Activated CD4-positive, alpha-beta T cell treated with anti-CD3 and anti-CD28 coated beads, Interleukin-2, Interleukin-6, amounts not matched to agents 100 ng/mL and 50 ng/mL, durations not matched to agents 16 hours and 8 hours (primary cell): ENCODE data around the gene LARP4B.
A peak's percentile ranks its signal among the peaks of the same experiment; 100 is the strongest.
"Not testable (repeated sequence)": the region's sequence is repeated elsewhere in the genome, so short reads cannot be mapped to it uniquely, and the experiment has no call there.

Experiments used
- DNase-seq: peaks from one replicate; pipeline ENCODE4 v3.0.0-alpha.2; 2020

Gene LARP4B

GRCh38 chr10:955820-956217, 24.3 kb upstream of the LARP4B start:
- DNase-seq, result no peak

DNA sequence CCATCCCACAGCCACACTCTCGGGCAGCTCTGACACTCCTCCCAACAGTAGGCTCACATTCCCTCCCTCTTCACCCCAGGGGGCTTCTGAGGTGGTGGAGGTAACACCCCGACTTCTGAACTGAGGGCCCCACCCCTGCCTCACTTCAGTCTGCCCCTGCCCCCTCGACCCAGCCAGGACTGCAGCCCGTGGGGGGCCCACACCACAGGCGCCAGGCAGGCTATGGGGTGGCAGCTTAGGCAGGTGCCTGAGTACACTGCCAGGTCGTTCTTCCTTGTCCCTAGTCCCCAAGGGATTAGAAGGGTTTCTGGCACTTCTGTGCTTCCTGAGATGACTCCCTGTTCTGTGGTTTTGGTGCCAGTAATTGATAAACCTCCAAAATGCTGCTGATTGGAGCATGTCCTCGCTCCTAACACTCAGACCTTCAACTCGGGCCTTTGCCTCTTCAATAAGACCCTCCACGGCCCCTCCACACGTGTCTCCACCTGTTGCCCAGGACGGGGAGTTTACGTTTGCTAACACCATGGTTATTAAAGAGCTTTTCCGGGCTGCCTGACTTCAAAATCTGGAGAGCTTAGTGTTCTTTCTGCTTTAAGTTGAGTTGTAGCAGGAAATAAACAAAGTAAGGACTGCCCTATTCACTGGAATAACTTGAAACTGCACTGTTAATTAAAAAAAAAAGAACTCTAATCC, 23.8 kb upstream of the LARP4B start:
- DNase-seq, result no peak

GRCh38 chr10:954396-954795, 22.9 kb upstream of the LARP4B start:
- no peak for DNase-seq

- no peak for DNase-seq
Measured at GRCh38 chr10:953836-954235, 22.3 kb upstream of the LARP4B start.

DNA sequence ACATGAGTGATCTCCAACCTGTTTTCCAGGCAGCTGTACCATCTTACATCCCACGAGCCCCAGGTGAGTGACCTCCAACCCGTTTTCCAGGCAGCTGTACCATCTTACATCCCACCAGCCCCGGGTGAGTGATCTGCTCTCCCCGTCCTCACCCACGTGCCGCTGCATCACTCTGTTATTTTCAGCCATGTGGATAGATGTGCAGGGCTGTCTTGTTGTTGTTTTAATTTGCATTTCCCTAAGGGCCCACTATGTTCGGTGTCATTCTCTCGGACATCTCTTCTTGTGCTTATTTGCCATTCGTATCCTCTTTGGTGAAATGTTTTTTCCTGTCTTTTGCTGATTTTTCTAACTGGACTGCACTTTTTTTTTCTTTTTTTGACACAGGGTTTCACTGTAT, 17.9 kb upstream of the LARP4B start:
- DNase-seq, result no peak

GRCh38 chr10:948347-948746, 16.8 kb upstream of the LARP4B start:
- DNase-seq, result no peak

DNA sequence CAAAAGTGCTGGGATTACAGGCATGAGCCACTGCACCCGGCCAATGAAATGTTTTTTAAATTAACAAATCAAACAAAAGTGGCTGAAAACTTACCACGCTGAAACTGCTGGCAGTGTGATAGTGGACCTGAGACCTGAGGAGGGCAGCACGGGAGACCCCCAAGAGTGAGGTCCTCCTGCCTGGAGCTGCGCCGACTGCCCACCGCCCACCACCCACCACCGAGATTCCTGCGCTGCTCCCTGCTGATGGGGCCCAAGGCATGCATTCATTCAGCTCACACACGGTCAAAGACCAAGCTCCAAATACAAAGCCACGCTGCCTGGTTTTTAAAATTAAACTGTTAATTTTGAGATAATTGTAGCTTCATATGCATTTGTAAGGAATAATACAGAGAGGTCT, 16.4 kb upstream of the LARP4B start:
- no peak for DNase-seq

GRCh38 chr10:947051-947450, 15.5 kb upstream of the LARP4B start:
- DNase-seq, result no peak

DNA sequence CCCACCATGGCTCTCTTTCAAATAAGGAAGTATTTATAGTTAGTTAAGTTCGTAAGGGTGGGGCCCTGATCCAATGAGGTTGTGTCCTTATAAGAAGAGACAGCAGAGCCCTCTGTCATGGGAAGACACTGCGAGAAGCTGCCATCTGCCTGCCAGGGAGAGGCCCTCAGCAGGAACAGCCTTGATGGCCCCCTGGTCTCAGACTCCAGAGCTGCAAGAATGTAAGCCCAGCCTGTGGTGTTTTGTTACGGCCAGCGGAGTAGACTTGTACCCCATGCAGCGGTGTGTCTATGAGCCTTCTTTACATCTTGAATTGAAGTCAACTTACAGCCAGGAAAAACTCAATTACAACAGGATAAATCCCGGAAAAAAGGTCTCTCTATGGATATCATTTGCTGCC, 14.3 kb upstream of the LARP4B start:
- DNase-seq, result no peak

GRCh38 chr10:944034-944831, 12.7 kb upstream of the LARP4B start:
- peak; percentile 30 for DNase-seq

- no peak for DNase-seq
Measured at GRCh38 chr10:943334-944033, 12.0 kb upstream of the LARP4B start.

DNA sequence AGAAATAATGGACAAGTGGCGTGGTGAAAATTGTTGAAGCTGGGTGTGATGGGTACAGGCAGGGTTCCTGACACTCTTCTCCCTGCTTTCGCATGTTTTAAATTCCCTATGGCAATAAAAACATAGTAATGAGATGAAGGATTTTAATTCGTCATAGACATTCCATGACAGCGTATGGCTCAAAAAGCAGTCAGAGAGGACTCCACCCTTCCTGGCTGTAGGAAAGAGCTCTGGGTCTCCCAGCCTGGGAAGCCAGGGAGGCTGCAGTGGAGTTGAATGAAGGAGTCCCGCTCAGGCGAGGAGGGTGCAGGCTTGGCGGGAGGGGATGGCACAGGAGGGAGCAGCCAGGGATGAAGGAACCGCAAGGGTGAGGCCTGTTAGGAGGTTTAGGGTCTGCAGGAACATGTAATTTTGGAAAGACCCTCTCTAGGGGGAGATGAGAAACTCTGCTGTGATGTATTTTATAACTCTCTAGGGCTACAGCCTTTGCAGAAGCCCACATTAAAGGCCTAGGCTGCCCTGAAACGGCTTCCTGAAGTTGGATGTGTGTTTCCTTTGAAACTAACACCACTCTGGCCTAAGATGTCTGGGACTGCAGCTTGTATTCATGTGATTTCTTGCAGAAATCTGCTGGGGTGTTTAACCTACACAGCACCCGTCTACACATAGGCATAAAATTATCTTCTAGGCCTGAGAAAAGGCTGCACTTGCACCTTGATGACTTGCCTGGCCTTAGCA, 7.6 kb upstream of the LARP4B start:
- DNase-seq, result no peak

- DNase-seq, result no peak
Measured at GRCh38 chr10:934746-935406, 3.4 kb upstream of the LARP4B start.

DNA sequence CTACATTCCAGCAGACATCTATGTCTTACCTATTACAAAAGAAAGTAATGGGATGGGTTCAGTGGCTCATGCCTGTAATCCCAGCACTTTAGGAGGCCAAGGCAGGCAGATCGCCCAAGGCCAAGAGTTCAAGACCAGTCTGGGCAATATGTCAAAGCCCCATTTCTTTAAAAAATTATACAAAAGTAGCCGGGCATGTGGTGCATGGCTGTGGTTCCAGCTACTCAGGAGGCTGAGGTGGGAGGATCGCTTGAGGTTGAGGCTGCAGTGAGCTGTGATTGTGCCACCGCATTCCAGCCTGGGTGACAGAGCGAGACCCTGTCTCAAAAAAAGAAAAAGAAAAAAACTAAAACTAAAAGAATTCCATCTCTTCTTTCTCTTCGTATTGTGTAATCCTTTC, 2.7 kb upstream of the LARP4B start:
- not testable (repeated sequence) for DNase-seq

- DNase-seq, result no peak
Measured at GRCh38 chr10:932589-932988, 1.1 kb upstream of the LARP4B start.

GRCh38 chr10:930625-931325, 730 bp downstream of the LARP4B start:
- DNase-seq, result peak; percentile 36

DNA sequence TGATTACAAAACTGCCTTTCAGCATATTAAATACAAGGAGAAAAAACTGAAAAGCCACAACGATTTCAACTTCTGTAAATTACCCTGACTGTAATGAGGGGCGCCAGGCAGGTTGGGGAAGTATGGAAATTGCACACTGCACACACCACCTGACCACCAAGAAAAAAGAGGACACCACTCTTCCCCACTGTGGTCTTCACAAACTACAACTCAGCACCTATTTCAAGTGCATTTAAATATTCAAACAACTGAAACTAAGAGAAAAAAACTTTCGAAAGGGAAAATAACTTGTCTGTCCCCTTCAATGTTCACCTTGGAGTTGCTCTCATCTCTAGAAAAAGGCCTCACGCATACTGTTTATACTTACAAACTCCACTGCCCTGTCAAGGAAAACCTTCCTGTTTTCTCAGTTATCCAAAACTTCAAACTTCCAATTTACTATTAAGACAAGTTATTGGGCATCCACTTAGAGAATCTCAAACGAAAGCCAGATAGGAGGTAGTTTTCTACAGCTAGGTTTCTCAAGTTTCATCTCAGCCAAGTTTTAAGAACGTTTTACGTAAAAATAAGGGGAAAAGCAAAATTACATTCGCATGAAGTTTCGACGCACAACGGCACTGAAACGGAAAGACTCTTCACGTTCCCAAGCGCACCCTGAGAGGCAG, 1.4 kb downstream of the LARP4B start:
- DNase-seq, result peak; percentile 16

DNA sequence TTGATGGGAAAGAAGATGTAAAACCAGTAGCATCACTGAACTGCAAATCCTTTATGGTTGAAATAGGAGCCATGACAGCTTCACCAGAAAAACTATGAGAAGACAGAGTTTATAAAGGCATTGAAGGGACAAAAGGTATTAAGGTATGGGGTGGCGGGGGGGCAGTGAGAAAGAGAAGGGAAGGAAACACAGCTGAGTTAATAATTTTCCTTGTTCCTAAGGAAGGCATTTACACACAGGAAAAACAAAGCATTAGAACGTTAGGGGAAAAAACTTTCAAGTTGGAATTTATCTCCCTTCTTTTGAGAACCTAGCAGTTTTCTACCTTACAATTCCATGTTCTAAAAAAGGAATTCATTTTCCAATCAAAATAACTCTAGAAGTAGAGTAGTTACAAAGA, 4.4 kb downstream of the LARP4B start:
- DNase-seq, result no peak

GRCh38 chr10:926075-926698, 5.3 kb downstream of the LARP4B start:
- no peak for DNase-seq

DNA sequence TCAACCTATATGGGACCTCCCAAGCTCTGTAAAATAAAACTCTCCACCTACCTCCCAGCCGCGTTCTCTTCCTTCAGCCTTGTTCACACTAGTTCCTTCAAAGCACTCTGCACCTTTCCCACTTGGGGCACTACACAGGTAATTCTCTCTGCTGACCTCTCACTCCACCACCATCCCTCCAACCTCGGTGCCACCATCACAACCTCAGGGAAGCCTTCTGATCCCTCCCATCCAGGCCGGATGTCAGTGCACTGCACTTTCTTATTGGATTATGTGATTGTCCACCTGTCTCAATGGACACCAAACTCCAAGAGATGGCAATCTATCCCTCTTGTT, 7.0 kb downstream of the LARP4B start:
- DNase-seq, result no peak
